H1 (cell line): Measurements from ENCODE around the gene MYL7. TPM values are rescaled to one million over a fixed set of nuclear protein-coding genes. Genes with fewer than 3 reads are reported as not detected.

Experiments
- CTCF ChIA-PET: fragments of 300-600 bp; sonication (Branson Sonifier 250); formaldehyde crosslinking; loops from one replicate; lab custom pipeline; 2021; ENCODE audit not compliant: partially characterized antibody; lab: Charles Lee
- POLR2A ChIA-PET: fragments of 300-600 bp; sonication (Branson Sonifier 250); formaldehyde crosslinking; loops from one replicate; lab custom pipeline; 2021; ENCODE audit warnings: inconsistent platforms; ENCODE audit not compliant: partially characterized antibody; lab: Charles Lee
- DNase-seq, 2 experiments: peaks; one replicate each; pipeline versions ENCODE4 v3.0.0 to v3.0.0-alpha.2; 2010 to 2022; ENCODE audit warnings: low spot score in 2 of 2, low read depth in 1 of 2, mixed read lengths in 1 of 2
- FAIRE-seq: peaks from 2 replicates; lab custom pipeline; 2011; peaks lifted over from hg19 to GRCh38; lab: Jason Lieb, UNC
- H2AFZ ChIP-seq: 2 replicates; pipeline ENCODE4 v1.8.1; 2012; ENCODE audit warnings: low read length, inconsistent platforms
- H2AK5ac ChIP-seq: 2 replicates; pipeline ENCODE4 v1.6.1; 2013; ENCODE audit warnings: low read depth, low read length
- H2BK120ac ChIP-seq: replicated peaks from 2 replicates; pipeline ENCODE3; 2013; ENCODE audit warnings: low read depth, low read length, inconsistent platforms
- H2BK12ac ChIP-seq: 2 replicates; pipeline ENCODE4 v1.6.1; 2013; ENCODE audit warnings: low read depth, low read length
- H2BK15ac ChIP-seq: 2 replicates; pipeline ENCODE4 v1.6.1; 2013; ENCODE audit warnings: low read length
- H2BK20ac ChIP-seq: 2 replicates; pipeline ENCODE4 v1.6.1; 2013; ENCODE audit warnings: low read length
- H2BK5ac ChIP-seq: 2 replicates; pipeline ENCODE4 v1.6.1; 2013; ENCODE audit warnings: low read depth, low read length
- H3K14ac ChIP-seq: 2 replicates; pipeline ENCODE4 v1.6.1; 2013; ENCODE audit warnings: inconsistent platforms; ENCODE audit not compliant: insufficient read length
- H3K18ac ChIP-seq: 2 replicates; pipeline ENCODE4 v1.6.1; 2013; ENCODE audit warnings: low read length; ENCODE audit errors: extremely low read depth
- H3K23ac ChIP-seq: 2 replicates; pipeline ENCODE4 v1.6.1; 2013; ENCODE audit warnings: inconsistent platforms; ENCODE audit not compliant: insufficient read length
- H3K23me2 ChIP-seq: 2 replicates; pipeline ENCODE4 v1.6.1; 2013; ENCODE audit warnings: low read depth, low read length
- H3K27ac ChIP-seq: 2 replicates; pipeline ENCODE4 v1.6.1; 2011; ENCODE audit warnings: low read depth, low read length, inconsistent platforms
- H3K27me3 ChIP-seq, 4 experiments: replicated peaks in 1 of 4; 1 replicate in 1 of 4; 2 replicates in 3 of 4; pipeline versions ENCODE4 v1.6.1 to v1.8.1; 2011 to 2013; ENCODE audit warnings: low read length in 3 of 4, mild to moderate bottlenecking in 3 of 4, inconsistent platforms in 2 of 4, mixed read lengths in 2 of 4, moderate library complexity in 1 of 4; ENCODE audit not compliant: control insufficient read depth in 3 of 4, insufficient read depth in 3 of 4; ENCODE audit errors: extremely low read depth in 1 of 4
- H3K36me3 ChIP-seq, 4 experiments: 2 replicates each; pipeline versions ENCODE4 v1.6.1 to v1.8.1; 2011 to 2013; ENCODE audit warnings: mild to moderate bottlenecking in 4 of 4, low read length in 3 of 4, moderate library complexity in 2 of 4, control low read depth in 1 of 4, inconsistent platforms in 1 of 4; ENCODE audit not compliant: insufficient read depth in 4 of 4, control insufficient read depth in 2 of 4
- H3K4ac ChIP-seq: replicated peaks from 2 replicates; pipeline ENCODE3; 2013; ENCODE audit warnings: low read length, low read depth, mixed read lengths, inconsistent platforms; ENCODE audit not compliant: insufficient read length
- H3K4me1 ChIP-seq, 4 experiments: replicated peaks in 1 of 4; 1 replicate in 1 of 4; 2 replicates in 3 of 4; pipeline versions ENCODE4 v1.6.1 to v1.8.1; 2011 to 2013; ENCODE audit warnings: low read length in 3 of 4, inconsistent platforms in 2 of 4, mixed read lengths in 1 of 4; ENCODE audit not compliant: insufficient read depth in 4 of 4, control insufficient read depth in 3 of 4
- H3K4me2 ChIP-seq, 2 experiments: 2 replicates each; pipeline versions ENCODE4 v1.6.1 to v1.8.1; 2011 to 2013; ENCODE audit warnings: low read depth in 2 of 2, low read length in 2 of 2, control low read depth in 1 of 2, inconsistent platforms in 1 of 2, mild to moderate bottlenecking in 1 of 2; ENCODE audit not compliant: insufficient read depth in 1 of 2
- H3K4me3 ChIP-seq, 4 experiments: fragments of 200-600, 300-600 bp in 1 of 4; sonication (generic), shearing (Covaris generic), sonication (Bioruptor Twin) in 1 of 4; 2 replicates each; pipeline versions ENCODE4 v1.5.1 to v1.8.1; 2011 to 2016; ENCODE audit warnings: low read length in 4 of 4, low read depth in 3 of 4, control low read depth in 2 of 4, inconsistent platforms in 2 of 4, mild to moderate bottlenecking in 2 of 4, mixed read lengths in 1 of 4, moderate library complexity in 1 of 4; ENCODE audit not compliant: insufficient read depth in 2 of 4; ENCODE audit errors: extremely low read depth in 1 of 4
- H3K56ac ChIP-seq: replicated peaks from 2 replicates; pipeline ENCODE3; 2013; ENCODE audit warnings: low read depth, mild to moderate bottlenecking, mixed read lengths, low read length, inconsistent platforms; ENCODE audit not compliant: insufficient read length
- H3K79me1 ChIP-seq: 2 replicates; pipeline ENCODE4 v1.6.1; 2013; ENCODE audit warnings: low read depth, low read length, control low read depth
- H3K79me2 ChIP-seq, 2 experiments: 2 replicates each; pipeline versions ENCODE4 v1.6.1 to v1.8.1; 2012 to 2013; ENCODE audit warnings: low read length in 2 of 2, mild to moderate bottlenecking in 2 of 2, inconsistent platforms in 1 of 2; ENCODE audit not compliant: insufficient read depth in 2 of 2, control insufficient read depth in 1 of 2
- H3K9ac ChIP-seq, 4 experiments: replicated peaks in 1 of 4; 1 replicate in 1 of 4; 2 replicates in 3 of 4; pipeline versions ENCODE4 v1.6.1 to v1.8.1; 2011 to 2013; ENCODE audit warnings: low read depth in 3 of 4, low read length in 3 of 4, control low read depth in 2 of 4, mild to moderate bottlenecking in 2 of 4, moderate library complexity in 2 of 4, inconsistent platforms in 1 of 4; ENCODE audit errors: extremely low read depth in 1 of 4
- H3K9me3 ChIP-seq, 2 experiments: 2 replicates each; pipeline versions ENCODE4 v1.6.1 to v1.8.1; 2012 to 2013; ENCODE audit warnings: mild to moderate bottlenecking in 2 of 2, moderate library complexity in 2 of 2, control low read depth in 1 of 2, inconsistent platforms in 1 of 2, low read depth in 1 of 2, low read length in 1 of 2, mixed read lengths in 1 of 2; ENCODE audit not compliant: insufficient read depth in 2 of 2
- H4K20me1 ChIP-seq, 2 experiments: replicated peaks in 1 of 2; 2 replicates each; pipeline versions ENCODE3 to v1.8.1; 2011 to 2013; ENCODE audit warnings: inconsistent platforms in 2 of 2, low read length in 2 of 2, mild to moderate bottlenecking in 1 of 2; ENCODE audit not compliant: insufficient read depth in 2 of 2, control insufficient read depth in 1 of 2
- H4K5ac ChIP-seq: 2 replicates; pipeline ENCODE4 v1.6.1; 2013; ENCODE audit warnings: low read length, low read depth, mixed read lengths, inconsistent platforms; ENCODE audit not compliant: insufficient read length
- H4K8ac ChIP-seq: 2 replicates; pipeline ENCODE4 v1.8.0; 2013; ENCODE audit warnings: mild to moderate bottlenecking, moderate library complexity, low read length, inconsistent platforms; ENCODE audit not compliant: insufficient read depth; ENCODE audit errors: extremely low read depth
- H4K91ac ChIP-seq: replicated peaks from 2 replicates; pipeline ENCODE3; 2013; ENCODE audit warnings: low read length, mixed read lengths, inconsistent platforms; ENCODE audit not compliant: insufficient read length
- JUND ChIP-seq: IDR thresholded peaks from 2 replicates; pipeline ENCODE4 v1.6.1; 2011; ENCODE audit warnings: mild to moderate bottlenecking, improper control_type of control experiment, low read length
- TAF7 ChIP-seq: optimal IDR thresholded peaks from 2 replicates; pipeline ENCODE3; 2011; ENCODE audit warnings: low read depth, mild to moderate bottlenecking, inconsistent platforms, low read length, moderate library complexity, borderline replicate concordance
- WGBS, 2 experiments: shearing (Covaris generic) in 1 of 2; methylation state at CpG; one replicate each; pipeline versions ENCODE4 v1.1.6 to v1.1.7; 2013 to 2015; ENCODE audit warnings: low lambda C conversion rate in 2 of 2, mixed read lengths in 2 of 2, inconsistent platforms in 1 of 2, low coverage in 1 of 2, missing lambda C conversion rate in 1 of 2; ENCODE audit not compliant: insufficient replicate concordance in 2 of 2, insufficient coverage in 1 of 2, insufficient read length in 1 of 2; ENCODE audit errors: extremely low coverage in 1 of 2, missing lambda C conversion rate in 1 of 2; 5-methylcytosine and 5-hydroxymethylcytosine counted together
- polyA plus RNA-seq, 7 experiments: library from polyadenylated mRNA; depleted of rRNA in 3 of 7; stranded (reverse) in 5 of 7; unstranded in 2 of 7; fragments of >200 nt in 5 of 7; fragments of 200-250 nt in 2 of 7; gene quantifications; 1 replicate in 5 of 7; 2 replicates in 1 of 7; 4 replicates in 1 of 7; pipeline versions ENCODE4 v1.2.1 to v1.2.3, GENCODE V29; 2011 to 2013; ENCODE audit warnings: missing spikeins in 2 of 7, mixed read lengths in 2 of 7
- total RNA-seq: library from RNA; stranded (reverse); fragmentation: NEBNext Ultra II Directional; extraction: Animal tissue kit (Norgen Biotek cat#: 25700); gene quantifications from 2 replicates; pipeline ENCODE4 v1.2.1, GENCODE V29; 2021

The MYL7 gene
- total and polyA plus RNA-seq, 2 of the 8 experiments (the other 6 are each of a cell fraction or from before 2014, with no cell fraction given) = 3.3 to 3.4 TPM

DNA sequence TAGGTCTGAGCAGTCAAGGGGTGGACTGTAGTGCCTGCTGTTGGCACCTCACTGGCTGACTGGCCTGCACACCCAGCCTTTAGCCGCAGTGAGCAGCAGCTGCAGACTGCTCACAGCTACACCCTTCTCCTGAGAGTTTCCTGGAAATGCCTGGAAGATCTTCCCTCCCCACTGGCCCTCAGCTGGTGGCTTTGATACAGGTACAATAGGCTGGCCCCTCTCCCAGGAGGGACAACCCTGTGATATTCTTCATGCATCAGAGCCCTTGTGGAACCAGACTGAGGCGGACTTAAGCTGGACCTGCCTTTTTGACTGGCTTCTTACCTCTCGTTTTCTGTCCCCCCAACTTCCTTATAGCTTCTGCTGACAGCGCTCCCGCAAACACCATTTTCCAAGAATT, 41.7 kb upstream of the MYL7 start:
- no peaks in the 10 kb centered on the region; a peak in 2 of 7 replicates for H3K27me3 ChIP-seq
- no peak overlapping the region for H3K56ac ChIP-seq
- no peak overlapping the region for H2BK20ac ChIP-seq
- H3K14ac ChIP-seq = no peak overlapping the region
- no peak overlapping the region for H3K27ac ChIP-seq
- TF ChIP-seq JUND = no peak
- TF ChIP-seq TAF7 = no peak
- H3K18ac ChIP-seq = no peak overlapping the region
- no peaks in the 10 kb centered on the region for H3K36me3 ChIP-seq
- ChIA-PET CTCF (interaction anchor here (1.4 kb wide), 1 partner anchor 114 kb away, joined by 3 read pairs; no protein-coding TSS in a partner anchor), POLR2A (interaction anchor here (1.1 kb wide), 1 partner anchor 69 kb away, joined by 3 read pairs; no protein-coding TSS in a partner anchor)
- H2AK5ac ChIP-seq = no peak overlapping the region
- WGBS, 2 experiments = 87% methylated on average over 5 of the region's 5 CpGs; no CpG with 5 or more reads in 1 of the 2 experiments
- H2BK5ac ChIP-seq = no peak overlapping the region
- H3K79me1 ChIP-seq = no peaks in the 10 kb centered on the region
- FAIRE-seq = no peak
- peaks cover 10 to 12% of the 10 kb centered on the region in 2 experiments; a peak in 2 of 4 replicates for H3K9me3 ChIP-seq
- H3K23ac ChIP-seq = no peak overlapping the region
- no peak overlapping the region for H4K91ac ChIP-seq
- H3K4me3 ChIP-seq = no peak overlapping the region
- no peak overlapping the region for H3K4ac ChIP-seq
- no peak for DNase-seq
- no peak overlapping the region for H4K8ac ChIP-seq
- peaks cover 0 to 4% (median 2%) of the 10 kb centered on the region in 4 experiments; a peak in 4 of 7 replicates for H3K4me1 ChIP-seq
- no peak overlapping the region for H3K4me2 ChIP-seq
- no peak overlapping the region for H2BK120ac ChIP-seq
- no peaks in the 10 kb centered on the region for H4K20me1 ChIP-seq
- no peak overlapping the region for H2AFZ ChIP-seq
- H2BK12ac ChIP-seq = no peak overlapping the region
- no peak overlapping the region for H2BK15ac ChIP-seq
- H4K5ac ChIP-seq = no peak overlapping the region
- no peaks in the 10 kb centered on the region for H3K23me2 ChIP-seq
- H3K9ac ChIP-seq = no peak overlapping the region
- H3K79me2 ChIP-seq = no peaks in the 10 kb centered on the region
